ENCODE measurements around the gene GDPD1. TPM values are rescaled to one million over a fixed set of nuclear protein-coding genes. Genes with fewer than 3 reads are reported as not detected.

The GDPD1 gene
- polyA plus RNA-seq, 3 donors = 0.50 to 1.6 (median 1.6) TPM

- WGBS (ENCODE audit: insufficient coverage) = no CpG with 5 or more reads among the region's 2 CpGs
- Histone ChIP-seq H3K9me3 (replicated peaks in 1 of 2; ENCODE audit: control insufficient read depth in 1 of 2, insufficient read depth in 1 of 2, low read length in 2 of 2) (no peaks in the 10 kb centered on the region), H3K4me1 (ENCODE audit: control insufficient read depth in 1 of 2, insufficient read depth in 2 of 2, low read length in 2 of 2) (no peaks in the 10 kb centered on the region), H3K4me3 (replicated peaks in 1 of 3; ENCODE audit: low read depth in 2 of 3, low read length in 3 of 3) (no peak overlapping the region), H3K79me2 (ENCODE audit: insufficient read depth, low read length) (no peaks in the 10 kb centered on the region), H4K20me1 (ENCODE audit: insufficient read depth, low read length) (no peaks in the 10 kb centered on the region), H3K27me3 (ENCODE audit: control insufficient read depth in 2 of 2, insufficient read depth in 2 of 2, low read length in 2 of 2) (no peaks in the 10 kb centered on the region), H3K4me2 (replicated peaks; ENCODE audit: extremely low read depth, low read length, poor library complexity, severe bottlenecking) (no peak overlapping the region), H3K36me3 (replicated peaks in 1 of 2; ENCODE audit: control insufficient read depth in 1 of 2, insufficient read depth in 2 of 2, low read length in 2 of 2) (peaks cover 66 to 93% of the 10 kb centered on the region in 2 donors), H3K9ac (ENCODE audit: insufficient read depth, low read length, poor library complexity, severe bottlenecking) (no peak overlapping the region), H2AFZ (ENCODE audit: insufficient read depth, low read depth, low read length, poor library complexity, severe bottlenecking) (no peak overlapping the region), H3K27ac (ENCODE audit: low read depth in 1 of 2, low read length in 2 of 2) (no peak overlapping the region)
- Mint-ChIP-seq H3K9me3 (no peaks in the 10 kb centered on the region), H3K4me3 (no peak overlapping the region), H3K27me3 (ENCODE audit: low read depth in 3 of 3) (no peaks in the 10 kb centered on the region), H3K27ac (peak overlapping the region in 2 of 7 donors; percentile 13 to 55), H3K36me3 (peaks cover 60 to 89% of the 10 kb centered on the region in 2 donors), H3K4me1 (no peaks in the 10 kb centered on the region)
- no peak for TF ChIP-seq CTCF (IDR thresholded peaks at IDR 0.05)
- intact Hi-C loops (cut with micrococcal nuclease) = no loop called here
- no peak for DNase-seq
These were observed 29.5 kb upstream of the GDPD1 start for GRCh38 chr17:59190806-59191205.

GRCh38 chr17:59193336-59193862 is 26.9 kb upstream of the GDPD1 start:
- peak overlapping the region in 1 of 7 donors; percentile 64 for H3K27ac Mint-ChIP-seq
- H3K4me2 ChIP-seq (replicated peaks; ENCODE audit: extremely low read depth, low read length, poor library complexity, severe bottlenecking) = no peak overlapping the region

More at GRCh38 chr17:59193336-59193862, 26.9 kb upstream of the GDPD1 start:
- intact Hi-C loops (cut with micrococcal nuclease) = no loop called here
- Histone ChIP-seq H3K36me3 (replicated peaks in 1 of 2; ENCODE audit: control insufficient read depth in 1 of 2, insufficient read depth in 2 of 2, low read length in 2 of 2) (peaks cover 70 to 90% of the 10 kb centered on the region in 2 donors), H3K79me2 (ENCODE audit: insufficient read depth, low read length) (no peaks in the 10 kb centered on the region), H3K27ac (ENCODE audit: low read depth in 1 of 2, low read length in 2 of 2) (no peak overlapping the region), H3K9me3 (replicated peaks in 1 of 2; ENCODE audit: control insufficient read depth in 1 of 2, insufficient read depth in 1 of 2, low read length in 2 of 2) (no peaks in the 10 kb centered on the region), H4K20me1 (ENCODE audit: insufficient read depth, low read length) (no peaks in the 10 kb centered on the region), H2AFZ (ENCODE audit: insufficient read depth, low read depth, low read length, poor library complexity, severe bottlenecking) (no peak overlapping the region), H3K4me3 (replicated peaks in 1 of 3; ENCODE audit: low read depth in 2 of 3, low read length in 3 of 3) (no peak overlapping the region), H3K4me1 (ENCODE audit: control insufficient read depth in 1 of 2, insufficient read depth in 2 of 2, low read length in 2 of 2) (no peaks in the 10 kb centered on the region), H3K9ac (ENCODE audit: insufficient read depth, low read length, poor library complexity, severe bottlenecking) (no peak overlapping the region), H3K27me3 (ENCODE audit: control insufficient read depth in 2 of 2, insufficient read depth in 2 of 2, low read length in 2 of 2) (no peaks in the 10 kb centered on the region)
- no peaks in the 10 kb centered on the region for H3K27me3 Mint-ChIP-seq (ENCODE audit: low read depth in 3 of 3)
- no peak overlapping the region for H3K4me3 Mint-ChIP-seq
- no peak for TF ChIP-seq CTCF (IDR thresholded peaks at IDR 0.05)
- H3K4me1 Mint-ChIP-seq = no peaks in the 10 kb centered on the region
- DNase-seq = no peak
- H3K9me3 Mint-ChIP-seq = no peaks in the 10 kb centered on the region
- 75% methylated on average over 1 of the region's 3 CpGs for WGBS (ENCODE audit: insufficient coverage)
- H3K36me3 Mint-ChIP-seq = peaks cover 53 to 87% of the 10 kb centered on the region in 2 donors

Data from CD14-positive monocyte (primary cell).